ENCODE data around the gene KAT14. TPM values are rescaled to one million over a fixed set of nuclear protein-coding genes. Genes with fewer than 3 reads are reported as not detected.

KAT14 gene
- total and polyA plus RNA-seq, 4 donors = 5.3 to 12.9 (median 8.6) TPM

DNA sequence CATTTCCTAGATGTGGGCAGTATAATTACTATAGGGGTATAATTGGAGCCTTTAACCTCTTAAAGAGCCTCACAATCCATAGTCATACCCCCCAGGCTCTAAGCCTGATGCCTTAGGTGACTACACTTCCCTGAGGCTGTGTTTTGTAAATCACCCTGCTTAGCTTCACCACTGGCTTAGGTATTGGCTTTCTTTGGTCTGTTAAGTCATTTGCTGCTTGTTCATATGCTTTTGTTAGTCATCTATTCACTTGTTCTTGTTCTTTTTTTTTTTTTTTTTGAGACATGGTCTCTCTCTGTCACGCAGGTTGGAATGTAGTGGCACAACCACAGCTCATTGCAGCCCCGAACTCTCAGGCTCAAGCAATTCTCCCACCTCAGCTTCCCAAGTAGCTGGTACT is 26.7 kb downstream of the KAT14 start:
- H3K27me3 ChIP-seq (ENCODE audit: control insufficient read depth in 3 of 3, insufficient read depth in 3 of 3, low read length in 2 of 3) = no peaks in the 10 kb centered on the region
- TF ChIP-seq, protein P1, sequence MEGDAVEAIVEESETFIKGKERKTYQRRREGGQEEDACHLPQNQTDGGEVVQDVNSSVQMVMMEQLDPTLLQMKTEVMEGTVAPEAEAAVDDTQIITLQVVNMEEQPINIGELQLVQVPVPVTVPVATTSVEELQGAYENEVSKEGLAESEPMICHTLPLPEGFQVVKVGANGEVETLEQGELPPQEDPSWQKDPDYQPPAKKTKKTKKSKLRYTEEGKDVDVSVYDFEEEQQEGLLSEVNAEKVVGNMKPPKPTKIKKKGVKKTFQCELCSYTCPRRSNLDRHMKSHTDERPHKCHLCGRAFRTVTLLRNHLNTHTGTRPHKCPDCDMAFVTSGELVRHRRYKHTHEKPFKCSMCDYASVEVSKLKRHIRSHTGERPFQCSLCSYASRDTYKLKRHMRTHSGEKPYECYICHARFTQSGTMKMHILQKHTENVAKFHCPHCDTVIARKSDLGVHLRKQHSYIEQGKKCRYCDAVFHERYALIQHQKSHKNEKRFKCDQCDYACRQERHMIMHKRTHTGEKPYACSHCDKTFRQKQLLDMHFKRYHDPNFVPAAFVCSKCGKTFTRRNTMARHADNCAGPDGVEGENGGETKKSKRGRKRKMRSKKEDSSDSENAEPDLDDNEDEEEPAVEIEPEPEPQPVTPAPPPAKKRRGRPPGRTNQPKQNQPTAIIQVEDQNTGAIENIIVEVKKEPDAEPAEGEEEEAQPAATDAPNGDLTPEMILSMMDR (IDR thresholded peaks at IDR 0.05; ENCODE audit: control extremely low read depth, extremely low read depth) = no peak
- 92 to 99% methylated on average over 2 of the region's 2 CpGs for WGBS, 2 donors
- H3K36me3 ChIP-seq (ENCODE audit: control insufficient read depth in 4 of 4, insufficient read depth in 4 of 4, low read length in 4 of 4) = peaks cover 15 to 30% (median 25%) of the 10 kb centered on the region in 4 donors
- H3K4me1 ChIP-seq (ENCODE audit: control insufficient read depth in 5 of 5, insufficient read depth in 5 of 5, low read length in 5 of 5) = peaks cover 0 to 3% (median 0%) of the 10 kb centered on the region in 5 donors
- H3K9me3 ChIP-seq (ENCODE audit: control insufficient read depth in 4 of 4, insufficient read depth in 3 of 4, low read length in 3 of 4) = no peaks in the 10 kb centered on the region
- DNase-seq (no peak), ATAC-seq (ENCODE audit: insufficient read depth, low FRiP score) (no peak)
- H3K27ac ChIP-seq (ENCODE audit: low read depth in 1 of 2, low read length in 1 of 2) = no peak overlapping the region
- H3K9ac ChIP-seq (ENCODE audit: insufficient read depth in 1 of 2, low read length in 2 of 2) = no peak overlapping the region
- no peak overlapping the region for H3K4me3 ChIP-seq

DNA sequence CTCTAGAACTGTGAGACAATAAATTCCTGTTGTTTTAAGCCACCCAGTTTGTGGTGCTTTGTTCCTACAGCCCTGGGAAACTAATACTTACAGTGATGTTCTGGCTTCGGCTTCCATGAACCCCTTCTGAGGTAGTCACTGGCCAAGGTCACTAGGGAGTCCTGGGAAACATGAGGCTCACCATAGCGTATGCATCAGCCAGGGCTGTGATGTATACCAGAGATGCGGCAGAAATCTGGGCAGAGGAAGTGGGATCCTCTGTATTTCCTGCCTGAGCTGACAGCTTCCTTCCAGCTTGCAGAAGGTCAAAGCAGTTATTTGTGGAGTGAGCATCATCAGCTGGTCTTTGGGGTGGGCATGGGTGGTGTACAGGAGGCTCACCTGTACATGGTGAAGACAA is 27.9 kb downstream of the KAT14 start:
- Histone ChIP-seq H3K27me3 (ENCODE audit: control insufficient read depth in 3 of 3, insufficient read depth in 3 of 3, low read length in 2 of 3) (no peaks in the 10 kb centered on the region), H3K9ac (ENCODE audit: insufficient read depth in 1 of 2, low read length in 2 of 2) (no peak overlapping the region), H3K27ac (ENCODE audit: low read depth in 1 of 2, low read length in 1 of 2) (no peak overlapping the region), H3K9me3 (ENCODE audit: control insufficient read depth in 4 of 4, insufficient read depth in 3 of 4, low read length in 3 of 4) (no peaks in the 10 kb centered on the region), H3K4me1 (ENCODE audit: control insufficient read depth in 5 of 5, insufficient read depth in 5 of 5, low read length in 5 of 5) (peaks cover 0 to 4% (median 0%) of the 10 kb centered on the region in 5 donors), H3K36me3 (ENCODE audit: control insufficient read depth in 4 of 4, insufficient read depth in 4 of 4, low read length in 4 of 4) (peaks cover 13 to 33% (median 25%) of the 10 kb centered on the region in 4 donors), H3K4me3 (no peak overlapping the region)
- DNase-seq (peak in 1 of 3 donors; percentile 9), ATAC-seq (ENCODE audit: insufficient read depth, low FRiP score) (no peak)
- 46 to 64% methylated on average over 3 of the region's 3 CpGs for WGBS, 2 donors
- TF ChIP-seq, protein P1 (IDR thresholded peaks at IDR 0.05; ENCODE audit: control extremely low read depth, extremely low read depth) = no peak

DNA sequence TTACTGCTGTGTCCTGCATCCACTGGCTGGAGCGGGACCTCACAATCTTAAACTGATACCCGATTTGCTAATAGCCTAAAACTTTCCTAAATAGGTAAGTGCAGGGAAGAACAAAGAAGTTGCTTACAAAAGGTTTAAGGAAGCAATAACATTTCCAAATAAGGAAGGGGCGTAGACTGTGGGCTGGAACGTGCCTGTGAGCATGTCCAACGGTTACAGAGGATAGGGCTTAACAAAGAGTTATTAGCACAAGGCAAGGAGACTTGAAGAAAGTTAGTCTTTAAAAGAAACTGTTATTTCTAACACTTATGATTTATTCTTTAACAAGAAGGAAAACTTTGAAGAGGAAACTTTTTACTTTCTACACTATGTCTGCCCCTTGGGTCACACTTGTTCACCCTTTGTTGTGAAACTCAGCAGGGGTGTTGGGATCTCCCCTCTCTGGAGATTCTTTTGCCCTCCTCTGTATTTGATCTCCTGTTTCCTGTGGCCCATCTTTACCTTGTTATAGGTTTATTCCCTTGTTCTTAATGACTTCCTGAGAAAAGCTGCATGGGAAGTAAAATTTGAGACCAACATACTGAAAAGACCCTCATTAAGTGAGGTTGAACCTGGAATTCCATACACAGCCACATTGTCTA is 28.7 kb downstream of the KAT14 start:
- DNase-seq (no peak), ATAC-seq (ENCODE audit: insufficient read depth, low FRiP score) (no peak)
- Histone ChIP-seq H3K9me3 (ENCODE audit: control insufficient read depth in 4 of 4, insufficient read depth in 3 of 4, low read length in 3 of 4) (no peaks in the 10 kb centered on the region), H3K27me3 (ENCODE audit: control insufficient read depth in 3 of 3, insufficient read depth in 3 of 3, low read length in 2 of 3) (no peaks in the 10 kb centered on the region), H3K4me3 (no peak overlapping the region), H3K36me3 (ENCODE audit: control insufficient read depth in 4 of 4, insufficient read depth in 4 of 4, low read length in 4 of 4) (peaks cover 13 to 33% (median 24%) of the 10 kb centered on the region in 4 donors), H3K9ac (ENCODE audit: insufficient read depth in 1 of 2, low read length in 2 of 2) (no peak overlapping the region), H3K27ac (ENCODE audit: low read depth in 1 of 2, low read length in 1 of 2) (no peak overlapping the region), H3K4me1 (ENCODE audit: control insufficient read depth in 5 of 5, insufficient read depth in 5 of 5, low read length in 5 of 5) (peaks cover 0 to 4% (median 0%) of the 10 kb centered on the region in 5 donors)
- TF ChIP-seq, protein P1 (IDR thresholded peaks at IDR 0.05; ENCODE audit: control extremely low read depth, extremely low read depth) = no peak
- WGBS, 2 donors = 41 to 65% methylated on average over 5 of the region's 5 CpGs

Data from lung (tissue), 12 donors.